Measurements from ENCODE around the gene C19orf73. TPM values are rescaled to one million over a fixed set of nuclear protein-coding genes. Genes with fewer than 3 reads are reported as not detected.

Gene C19orf73
- total RNA-seq = 0.61 and 0.68 TPM in 2 replicates

- intact Hi-C loops (cut with micrococcal nuclease) = loop anchor here (1.0 to 2.0 kb wide), 4 partner anchors 10 to 126 kb away; partner anchors contain the start of genes GYS1, RUVBL2 and SNRNP70
Observed at GRCh38 chr19:49118565-49119410, at the start of gene C19orf73. Gene C19orf73, minus strand, starts transcription at chr19:49119143. Its CDS starts 121 bp downstream, at chr19:49119022.

GRCh38 chr19:49168421-49168820, 49.5 kb upstream of the C19orf73 start:
- intact Hi-C loops (cut with micrococcal nuclease) = no loop called here

- intact Hi-C loops (cut with micrococcal nuclease) = no loop called here
Observed at GRCh38 chr19:49167857-49168409, 49.0 kb upstream of the C19orf73 start.

- intact Hi-C loops (cut with micrococcal nuclease) = no loop called here
Observed at GRCh38 chr19:49165865-49166301, 46.9 kb upstream of the C19orf73 start.

GRCh38 chr19:49165111-49165750, 46.3 kb upstream of the C19orf73 start:
- intact Hi-C loops (cut with micrococcal nuclease) = no loop called here

GRCh38 chr19:49161987-49162386, 43.0 kb upstream of the C19orf73 start:
- intact Hi-C loops (cut with micrococcal nuclease) = no loop called here

GRCh38 chr19:49160450-49161189, 41.7 kb upstream of the C19orf73 start:
- intact Hi-C loops (cut with micrococcal nuclease) = no loop called here

- intact Hi-C loops (cut with micrococcal nuclease) = no loop called here
Observed at GRCh38 chr19:49157445-49158224, 38.7 kb upstream of the C19orf73 start, which contains the start of gene TRPM4. Gene TRPM4, plus strand, starts transcription at chr19:49157792. Its CDS starts 75 bp downstream, at chr19:49157867.

- intact Hi-C loops (cut with micrococcal nuclease) = no loop called here
Observed at GRCh38 chr19:49155820-49156346, 36.9 kb upstream of the C19orf73 start.

GRCh38 chr19:49155005-49155819, 36.3 kb upstream of the C19orf73 start, which contains the start of gene HRC:
Gene HRC, minus strand, starts transcription at chr19:49155396. Its CDS starts 159 bp downstream, at chr19:49155237.
- intact Hi-C loops (cut with micrococcal nuclease) = no loop called here

GRCh38 chr19:49154279-49154678, 35.3 kb upstream of the C19orf73 start:
- intact Hi-C loops (cut with micrococcal nuclease) = no loop called here

- intact Hi-C loops (cut with micrococcal nuclease) = no loop called here
Observed at GRCh38 chr19:49153167-49153809, 34.3 kb upstream of the C19orf73 start.

- intact Hi-C loops (cut with micrococcal nuclease) = no loop called here
Observed at GRCh38 chr19:49152119-49152550, 33.2 kb upstream of the C19orf73 start.

- intact Hi-C loops (cut with micrococcal nuclease) = no loop called here
Observed at GRCh38 chr19:49151267-49152118, 32.5 kb upstream of the C19orf73 start.

GRCh38 chr19:49150944-49151243, 32.0 kb upstream of the C19orf73 start:
- intact Hi-C loops (cut with micrococcal nuclease) = no loop called here

GRCh38 chr19:49150106-49150943, 31.4 kb upstream of the C19orf73 start:
- intact Hi-C loops (cut with micrococcal nuclease) = no loop called here

- intact Hi-C loops (cut with micrococcal nuclease) = loop anchor here (10.0 kb wide), 1 partner anchor 155 kb away; the partner anchor contains the start of genes GYS1 and RUVBL2
Observed at GRCh38 chr19:49149652-49150105, 30.7 kb upstream of the C19orf73 start.
